Measurements from ENCODE around the gene CD4.
"Not testable (repeated sequence)": the region's sequence is repeated elsewhere in the genome, so short reads cannot be mapped to it uniquely, and the experiment has no call there.

CD4 gene

DNA sequence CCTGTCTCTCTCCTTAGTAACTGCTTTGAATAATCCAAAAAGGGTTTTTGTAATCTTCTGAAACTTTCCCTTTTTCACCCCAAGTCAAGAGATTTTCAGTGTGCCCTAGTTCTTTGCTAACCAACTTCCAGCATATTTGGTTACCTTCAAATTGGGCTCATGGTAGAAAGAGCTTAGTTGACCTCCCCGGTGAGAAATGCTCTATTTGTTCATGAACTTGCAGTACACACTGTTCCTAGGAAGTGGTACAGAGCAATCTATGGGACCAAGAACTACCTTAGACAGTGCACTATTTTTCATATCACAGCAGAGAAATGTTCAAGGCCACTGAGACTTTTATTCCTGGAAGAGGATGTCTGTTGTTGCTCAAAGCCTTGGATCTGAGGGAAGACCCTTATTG, 64.3 kb downstream of the CD4 start:
- H3K4me3 ChIP-seq (ENCODE audit: low read length): no peak overlapping the region
- H3K36me3 ChIP-seq (ENCODE audit: control insufficient read depth, insufficient read depth, low read length): peaks cover 25% of the 10 kb centered on the region
- H3K27ac ChIP-seq (ENCODE audit: low read depth, low read length): no peak overlapping the region
- H3K9ac ChIP-seq (ENCODE audit: low read length): no peak overlapping the region
- H3K4me1 ChIP-seq (ENCODE audit: control insufficient read depth, insufficient read depth, low read length): no peaks in the 10 kb centered on the region
- no peaks in the 10 kb centered on the region for H3K27me3 ChIP-seq (ENCODE audit: control insufficient read depth, insufficient read depth, low read length)

DNA sequence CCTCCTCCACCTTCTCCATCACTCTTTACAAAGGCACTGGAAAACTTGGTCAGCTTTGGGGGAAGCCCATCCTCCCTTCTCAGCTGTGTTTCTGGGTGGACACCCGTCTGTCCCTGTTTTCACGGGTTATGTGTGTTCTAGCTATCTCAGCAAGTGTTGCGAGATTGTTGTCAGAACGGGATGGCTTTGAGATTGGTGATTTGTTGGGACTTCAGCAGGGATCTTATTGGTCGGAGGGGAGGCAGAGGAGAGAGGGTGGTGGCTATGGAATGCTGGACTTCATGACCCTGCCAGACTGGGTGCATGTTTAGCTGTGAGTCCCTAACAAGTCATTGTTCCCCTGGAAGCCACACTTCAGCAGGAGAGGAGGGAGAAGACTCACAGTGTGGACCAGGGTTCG, 64.7 kb downstream of the CD4 start:
- Histone ChIP-seq H3K4me1 (ENCODE audit: control insufficient read depth, insufficient read depth, low read length) (no peaks in the 10 kb centered on the region), H3K36me3 (ENCODE audit: control insufficient read depth, insufficient read depth, low read length) (peaks cover 29% of the 10 kb centered on the region), H3K9ac (ENCODE audit: low read length) (no peak overlapping the region), H3K4me3 (ENCODE audit: low read length) (no peak overlapping the region), H3K27ac (ENCODE audit: low read depth, low read length) (no peak overlapping the region), H3K27me3 (ENCODE audit: control insufficient read depth, insufficient read depth, low read length) (no peaks in the 10 kb centered on the region)

DNA sequence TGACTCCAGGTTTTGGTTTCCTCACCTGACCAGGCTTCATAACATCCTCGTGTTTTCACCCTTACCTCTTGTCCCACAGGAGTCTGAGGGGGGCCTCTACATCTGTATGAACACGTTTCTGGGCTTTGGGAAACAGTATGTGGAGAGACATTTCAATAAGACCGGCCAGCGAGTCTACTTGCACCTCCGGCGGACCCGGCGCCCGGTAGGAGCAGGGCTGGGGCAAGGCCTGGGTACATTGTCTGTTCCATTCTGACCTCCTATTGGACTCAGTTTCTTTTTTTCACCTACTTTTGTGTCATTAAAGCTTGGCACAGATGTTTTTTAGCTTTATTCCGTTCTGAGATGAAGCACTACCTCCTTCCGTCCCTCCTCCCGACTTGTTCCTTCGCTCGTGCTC, 66.0 kb downstream of the CD4 start:
- Histone ChIP-seq H3K36me3 (ENCODE audit: control insufficient read depth, insufficient read depth, low read length) (peaks cover 34% of the 10 kb centered on the region), H3K27ac (ENCODE audit: low read depth, low read length) (no peak overlapping the region), H3K4me3 (ENCODE audit: low read length) (no peak overlapping the region), H3K9ac (ENCODE audit: low read length) (no peak overlapping the region), H3K27me3 (ENCODE audit: control insufficient read depth, insufficient read depth, low read length) (no peaks in the 10 kb centered on the region), H3K4me1 (ENCODE audit: control insufficient read depth, insufficient read depth, low read length) (no peaks in the 10 kb centered on the region)

DNA sequence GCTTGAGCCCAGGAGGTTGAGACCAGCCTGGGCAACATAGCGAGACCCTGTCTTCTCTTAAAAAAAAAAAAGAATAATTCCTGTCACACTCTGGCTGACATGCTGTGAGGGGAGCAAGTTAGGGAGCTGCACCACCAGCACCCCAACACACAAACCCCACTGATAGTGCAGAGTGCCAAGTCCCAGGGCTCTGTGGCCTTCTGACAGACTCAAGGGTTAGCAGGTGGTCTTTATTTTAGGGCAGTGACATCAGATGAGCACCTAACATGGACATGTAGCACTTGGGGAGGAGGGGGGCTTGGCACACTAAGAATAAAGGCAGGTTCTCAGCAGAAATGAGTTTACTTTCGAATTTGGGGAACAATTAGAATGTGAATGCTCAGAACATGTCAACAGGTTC, 69.5 kb downstream of the CD4 start:
- H3K36me3 ChIP-seq (ENCODE audit: control insufficient read depth, insufficient read depth, low read length): peaks cover 51% of the 10 kb centered on the region
- no peaks in the 10 kb centered on the region for H3K4me1 ChIP-seq (ENCODE audit: control insufficient read depth, insufficient read depth, low read length)
- H3K4me3 ChIP-seq (ENCODE audit: low read length): no peak overlapping the region
- H3K27ac ChIP-seq (ENCODE audit: low read depth, low read length): no peak overlapping the region
- H3K27me3 ChIP-seq (ENCODE audit: control insufficient read depth, insufficient read depth, low read length): no peaks in the 10 kb centered on the region
- H3K9ac ChIP-seq (ENCODE audit: low read length): no peak overlapping the region

DNA sequence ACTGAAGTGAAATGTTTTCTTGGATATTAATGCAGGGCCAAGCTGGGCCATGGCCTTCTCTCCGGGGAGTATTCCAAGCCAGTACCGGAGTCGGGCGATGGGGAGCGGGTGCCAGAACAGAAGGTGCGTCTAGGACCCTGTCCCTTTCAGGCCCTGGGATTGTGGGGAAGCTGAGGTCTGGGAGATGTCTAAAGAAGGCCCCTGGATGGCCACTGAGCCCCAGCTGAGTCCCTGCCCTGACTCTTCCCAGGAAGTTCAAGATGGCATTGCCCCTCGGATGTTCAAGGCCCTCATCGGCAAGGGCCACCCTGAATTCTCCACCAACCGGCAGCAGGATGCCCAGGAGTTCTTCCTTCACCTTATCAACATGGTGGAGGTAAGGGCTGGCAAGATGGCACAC, 70.8 kb downstream of the CD4 start:
- Histone ChIP-seq H3K4me1 (ENCODE audit: control insufficient read depth, insufficient read depth, low read length) (no peaks in the 10 kb centered on the region), H3K4me3 (ENCODE audit: low read length) (no peak overlapping the region), H3K27me3 (ENCODE audit: control insufficient read depth, insufficient read depth, low read length) (no peaks in the 10 kb centered on the region), H3K27ac (ENCODE audit: low read depth, low read length) (no peak overlapping the region), H3K36me3 (ENCODE audit: control insufficient read depth, insufficient read depth, low read length) (peaks cover 55% of the 10 kb centered on the region), H3K9ac (ENCODE audit: low read length) (no peak overlapping the region)

DNA sequence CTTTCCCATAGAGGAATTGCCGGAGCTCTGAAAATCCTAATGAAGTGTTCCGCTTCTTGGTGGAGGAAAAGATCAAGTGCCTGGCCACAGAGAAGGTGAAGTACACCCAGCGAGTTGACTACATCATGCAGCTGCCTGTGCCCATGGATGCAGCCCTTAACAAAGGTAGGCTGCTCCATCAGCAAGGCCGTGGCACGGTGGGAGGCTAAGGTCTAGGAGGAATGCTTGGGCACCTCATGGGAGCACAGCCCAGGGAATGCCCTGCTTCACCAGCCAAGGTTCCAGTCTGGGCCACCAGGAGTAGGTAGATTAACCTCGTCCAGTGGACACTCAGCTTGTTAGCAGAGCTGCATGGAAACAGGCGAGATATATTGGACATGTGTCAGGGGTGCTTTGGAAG, 71.6 kb downstream of the CD4 start:
- Histone ChIP-seq H3K27ac (ENCODE audit: low read depth, low read length) (no peak overlapping the region), H3K4me1 (ENCODE audit: control insufficient read depth, insufficient read depth, low read length) (no peaks in the 10 kb centered on the region), H3K27me3 (ENCODE audit: control insufficient read depth, insufficient read depth, low read length) (no peaks in the 10 kb centered on the region), H3K9ac (ENCODE audit: low read length) (no peak overlapping the region), H3K36me3 (ENCODE audit: control insufficient read depth, insufficient read depth, low read length) (peaks cover 52% of the 10 kb centered on the region), H3K4me3 (ENCODE audit: low read length) (no peak overlapping the region)

DNA sequence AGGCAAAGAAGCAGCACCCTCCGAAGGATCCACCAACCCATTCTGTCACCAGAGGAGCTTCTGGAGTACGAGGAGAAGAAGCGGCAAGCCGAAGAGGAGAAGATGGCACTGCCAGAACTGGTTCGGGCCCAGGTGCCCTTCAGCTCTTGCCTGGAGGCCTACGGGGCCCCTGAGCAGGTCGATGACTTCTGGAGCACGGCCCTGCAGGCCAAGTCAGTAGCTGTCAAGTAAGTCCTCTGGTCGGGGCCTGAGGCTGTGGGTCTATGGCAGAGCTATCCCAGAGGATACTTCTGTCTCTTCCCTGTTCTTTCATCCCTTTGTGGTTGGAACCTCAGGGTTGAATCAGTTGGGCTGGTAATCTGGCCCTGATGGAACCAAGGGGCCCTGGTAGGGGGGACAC, 72.1 kb downstream of the CD4 start:
- H3K4me1 ChIP-seq (ENCODE audit: control insufficient read depth, insufficient read depth, low read length): no peaks in the 10 kb centered on the region
- no peak overlapping the region for H3K9ac ChIP-seq (ENCODE audit: low read length)
- H3K27ac ChIP-seq (ENCODE audit: low read depth, low read length): no peak overlapping the region
- H3K36me3 ChIP-seq (ENCODE audit: control insufficient read depth, insufficient read depth, low read length): peaks cover 47% of the 10 kb centered on the region
- no peaks in the 10 kb centered on the region for H3K27me3 ChIP-seq (ENCODE audit: control insufficient read depth, insufficient read depth, low read length)
- H3K4me3 ChIP-seq (ENCODE audit: low read length): no peak overlapping the region

DNA sequence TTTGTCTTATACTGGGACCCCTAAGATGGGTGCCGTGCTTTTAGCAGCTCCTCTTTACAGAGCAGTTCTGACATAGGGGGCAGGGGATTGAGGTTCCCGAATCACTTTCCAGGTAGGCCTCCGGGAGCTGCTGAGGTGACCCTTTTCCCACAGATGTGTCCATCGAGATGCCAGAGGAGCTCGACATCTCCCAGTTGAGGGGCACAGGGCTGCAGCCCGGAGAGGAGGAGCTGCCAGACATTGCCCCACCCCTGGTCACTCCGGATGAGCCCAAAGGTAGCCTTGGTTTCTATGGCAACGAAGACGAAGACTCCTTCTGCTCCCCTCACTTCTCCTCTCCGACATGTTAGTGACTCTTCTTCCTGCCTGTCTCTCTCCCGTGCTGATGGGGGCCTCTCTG, 73.7 kb downstream of the CD4 start:
- H3K27ac ChIP-seq (ENCODE audit: low read depth, low read length): no peak overlapping the region
- H3K9ac ChIP-seq (ENCODE audit: low read length): no peak overlapping the region
- H3K4me3 ChIP-seq (ENCODE audit: low read length): no peak overlapping the region
- H3K27me3 ChIP-seq (ENCODE audit: control insufficient read depth, insufficient read depth, low read length): no peaks in the 10 kb centered on the region
- peaks cover 3% of the 10 kb centered on the region for H3K4me1 ChIP-seq (ENCODE audit: control insufficient read depth, insufficient read depth, low read length)
- H3K36me3 ChIP-seq (ENCODE audit: control insufficient read depth, insufficient read depth, low read length): peaks cover 37% of the 10 kb centered on the region

DNA sequence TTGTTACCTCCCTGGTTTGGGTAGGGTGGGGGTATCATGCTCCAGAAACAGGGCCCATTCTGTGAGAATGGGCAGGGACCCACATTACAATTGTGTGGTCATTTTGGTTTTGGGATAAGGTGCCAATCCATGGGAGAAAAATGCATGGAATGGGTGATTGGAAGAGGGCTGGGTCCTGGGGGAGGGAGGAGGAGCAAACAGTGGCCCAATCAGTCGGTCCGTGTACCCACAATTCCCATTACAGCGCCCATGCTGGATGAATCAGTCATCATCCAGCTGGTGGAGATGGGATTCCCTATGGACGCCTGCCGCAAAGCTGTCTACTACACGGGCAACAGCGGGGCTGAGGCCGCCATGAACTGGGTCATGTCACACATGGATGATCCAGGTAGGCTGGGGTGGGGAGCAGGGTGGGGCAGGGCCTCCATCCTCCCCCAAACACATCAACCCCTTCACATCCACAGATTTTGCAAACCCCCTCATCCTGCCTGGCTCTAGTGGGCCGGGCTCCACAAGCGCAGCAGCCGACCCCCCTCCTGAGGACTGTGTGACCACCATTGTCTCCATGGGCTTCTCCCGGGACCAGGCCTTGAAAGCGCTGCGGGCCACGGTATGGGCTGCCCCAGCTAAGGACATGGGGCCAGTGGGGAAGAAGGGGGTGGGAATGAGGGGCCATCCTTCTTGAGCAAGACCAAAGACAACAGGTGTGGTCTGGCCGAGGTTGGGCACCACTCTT, 74.4 kb downstream of the CD4 start:
- Histone ChIP-seq H3K4me1 (ENCODE audit: control insufficient read depth, insufficient read depth, low read length) (peaks cover 9% of the 10 kb centered on the region), H3K4me3 (ENCODE audit: low read length) (no peak overlapping the region)

DNA sequence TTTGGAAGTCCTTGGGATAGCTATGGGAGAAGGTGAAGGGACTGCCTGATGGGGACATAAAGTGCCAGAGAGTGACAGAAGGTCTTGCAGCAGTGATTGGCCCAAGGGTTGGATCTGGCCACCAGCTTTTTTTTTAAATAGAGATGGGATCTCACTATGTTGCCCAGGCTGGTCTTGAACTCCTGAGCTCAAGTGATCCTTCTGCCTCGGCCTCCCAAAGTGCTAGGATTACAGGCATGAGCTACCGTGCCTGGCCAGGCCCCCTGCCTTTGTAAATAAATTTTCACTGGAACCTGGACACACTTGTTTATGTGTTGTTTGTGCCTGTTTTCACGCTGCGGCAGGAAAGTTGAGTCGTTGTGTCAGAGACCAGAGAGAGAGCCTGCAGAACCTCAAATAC, 76.0 kb downstream of the CD4 start:
- Histone ChIP-seq H3K4me1 (ENCODE audit: control insufficient read depth, insufficient read depth, low read length) (peaks cover 15% of the 10 kb centered on the region), H3K36me3 (ENCODE audit: control insufficient read depth, insufficient read depth, low read length) (peaks cover 34% of the 10 kb centered on the region)
- H3K27ac ChIP-seq (ENCODE audit: low read depth, low read length); H3K9ac ChIP-seq (ENCODE audit: low read length); H3K4me3 ChIP-seq (ENCODE audit: low read length); H3K27me3 ChIP-seq (ENCODE audit: control insufficient read depth, insufficient read depth, low read length): not testable (repeated sequence)

More for the DNA sequence above, 74.4 kb downstream of the CD4 start:
- no peaks in the 10 kb centered on the region for H3K27me3 ChIP-seq (ENCODE audit: control insufficient read depth, insufficient read depth, low read length)
- H3K27ac ChIP-seq (ENCODE audit: low read depth, low read length): no peak overlapping the region
- no peak overlapping the region for H3K9ac ChIP-seq (ENCODE audit: low read length)
- H3K36me3 ChIP-seq (ENCODE audit: control insufficient read depth, insufficient read depth, low read length): peaks cover 32% of the 10 kb centered on the region

DNA sequence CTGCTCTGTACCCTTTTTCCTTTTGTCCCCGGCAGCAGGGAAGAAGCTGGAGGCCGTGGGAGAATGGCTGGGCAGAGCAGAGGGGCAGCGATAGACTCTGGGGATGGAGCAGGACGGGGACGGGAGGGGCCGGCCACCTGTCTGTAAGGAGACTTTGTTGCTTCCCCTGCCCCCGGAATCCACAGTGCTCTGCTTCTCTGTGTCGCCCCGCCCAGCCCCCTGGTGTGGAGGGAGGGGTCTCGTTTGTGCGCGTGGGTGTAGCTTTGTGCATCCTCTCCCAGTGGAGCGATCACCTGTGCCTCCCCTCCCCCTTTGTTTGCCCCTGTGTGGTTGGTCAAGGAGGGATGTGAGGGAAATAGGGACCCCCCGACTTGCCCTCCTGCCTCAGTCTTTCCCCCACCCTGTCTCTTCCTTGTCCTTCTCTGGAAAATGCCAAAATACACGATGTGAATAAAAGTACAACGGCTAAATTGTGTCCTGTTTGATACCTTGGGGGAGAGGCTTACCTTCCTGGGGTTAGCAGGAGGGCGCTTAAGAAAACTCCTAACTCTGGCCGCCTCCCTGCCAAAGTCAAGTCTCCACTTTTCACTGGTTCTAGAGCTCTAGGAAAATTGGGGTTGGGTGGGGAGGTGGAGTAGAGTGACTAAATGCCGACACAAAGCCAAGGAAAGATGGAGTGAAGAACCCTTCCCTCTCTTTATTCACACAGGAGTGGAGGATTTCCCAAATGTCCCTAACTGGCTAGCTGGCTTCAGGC, 77.0 kb downstream of the CD4 start:
- Histone ChIP-seq H3K36me3 (ENCODE audit: control insufficient read depth, insufficient read depth, low read length) (peaks cover 35% of the 10 kb centered on the region), H3K9ac (ENCODE audit: low read length) (no peak overlapping the region), H3K4me3 (ENCODE audit: low read length) (peak overlapping the region; percentile 80), H3K4me1 (ENCODE audit: control insufficient read depth, insufficient read depth, low read length) (peaks cover 15% of the 10 kb centered on the region), H3K27ac (ENCODE audit: low read depth, low read length) (peak overlapping the region; percentile 99), H3K27me3 (ENCODE audit: control insufficient read depth, insufficient read depth, low read length) (no peaks in the 10 kb centered on the region)

DNA sequence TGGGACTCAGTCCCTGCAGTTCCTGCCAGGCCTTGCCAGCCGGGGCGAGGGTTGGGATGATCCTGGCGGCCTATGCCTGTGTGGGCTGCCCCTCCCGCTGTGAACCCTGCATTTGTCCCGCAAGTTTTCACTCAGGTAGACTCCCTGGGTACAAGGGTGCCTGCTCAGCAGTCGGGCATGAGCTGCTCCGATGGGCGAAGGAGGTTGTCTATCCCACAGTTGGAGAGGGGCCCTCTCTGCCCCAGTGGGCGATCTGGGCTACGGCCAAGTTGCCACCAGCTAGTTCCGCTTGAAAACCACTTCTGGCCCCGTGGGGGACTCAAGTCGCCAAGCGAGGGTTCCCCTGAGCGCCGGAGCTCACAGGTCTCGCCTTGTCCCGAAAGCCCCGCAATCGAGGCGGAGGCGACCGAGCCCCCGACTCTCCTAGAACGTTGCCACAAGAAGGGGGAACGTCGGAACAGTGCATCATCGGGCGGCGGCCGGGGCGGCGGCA, 77.6 kb downstream of the CD4 start:
- no peaks in the 10 kb centered on the region for H3K27me3 ChIP-seq (ENCODE audit: control insufficient read depth, insufficient read depth, low read length)
- H3K4me3 ChIP-seq (ENCODE audit: low read length): peak overlapping the region; percentile 80
- H3K4me1 ChIP-seq (ENCODE audit: control insufficient read depth, insufficient read depth, low read length): peaks cover 17% of the 10 kb centered on the region
- H3K27ac ChIP-seq (ENCODE audit: low read depth, low read length): peak overlapping the region; percentile 99
- H3K9ac ChIP-seq (ENCODE audit: low read length): peak overlapping the region; percentile 75
- peaks cover 29% of the 10 kb centered on the region for H3K36me3 ChIP-seq (ENCODE audit: control insufficient read depth, insufficient read depth, low read length)

Data from rectal smooth muscle tissue (tissue), 1 donor.